ENCODE measurements around the gene SIDT2.
A peak's percentile ranks its signal among the peaks of the same experiment; 100 is the strongest.
"Not testable (repeated sequence)": the region's sequence is repeated elsewhere in the genome, so short reads cannot be mapped to it uniquely, and the experiment has no call there.

Gene SIDT2

DNA sequence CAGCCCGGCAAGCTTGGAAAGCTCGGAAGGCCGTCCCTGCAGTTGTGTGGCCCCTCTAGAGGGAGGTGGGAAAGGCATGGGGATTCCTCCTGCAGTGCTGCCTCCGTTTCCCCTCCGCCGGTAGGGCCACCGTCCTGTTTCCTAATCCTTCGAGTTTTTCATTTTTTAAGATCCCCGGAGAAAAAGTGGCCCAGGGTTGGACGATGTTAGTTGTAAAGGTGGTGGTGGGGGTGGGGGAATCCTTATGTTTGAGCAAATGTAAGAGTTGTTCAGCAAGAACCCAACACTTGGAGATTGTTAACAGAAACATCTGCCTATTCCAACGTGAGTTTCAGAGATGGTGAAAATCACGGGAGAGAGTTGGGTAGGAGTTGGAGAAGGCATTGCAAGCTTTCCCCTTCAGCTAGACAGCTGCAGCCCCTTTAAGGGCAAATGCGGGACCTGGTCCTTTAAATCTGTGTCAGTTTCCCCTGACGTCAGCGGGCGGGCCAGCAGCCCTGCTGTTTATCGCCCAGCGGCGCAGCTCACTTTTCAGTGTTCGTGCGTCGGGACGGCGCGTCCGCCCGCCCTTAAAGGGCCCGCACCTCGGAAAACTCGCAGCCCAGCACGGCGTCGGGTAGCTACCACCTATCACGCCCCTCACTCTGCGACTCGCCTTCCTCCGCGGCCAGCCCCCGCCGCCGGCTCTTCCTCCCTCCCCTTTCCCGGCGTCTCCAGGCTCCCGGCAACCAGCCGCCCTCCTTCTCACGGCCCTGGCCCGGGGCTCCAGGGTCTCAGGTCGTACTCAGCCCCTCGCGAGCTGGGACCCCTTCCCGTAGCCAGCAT is at the start of gene SIDT2:
Gene SIDT2, plus strand, starts transcription at position 534 of the 825 bp plus-strand sequence. CDS start 521 bp downstream, outside the sequence.
- peak; percentile 90 for DNase-seq

DNA sequence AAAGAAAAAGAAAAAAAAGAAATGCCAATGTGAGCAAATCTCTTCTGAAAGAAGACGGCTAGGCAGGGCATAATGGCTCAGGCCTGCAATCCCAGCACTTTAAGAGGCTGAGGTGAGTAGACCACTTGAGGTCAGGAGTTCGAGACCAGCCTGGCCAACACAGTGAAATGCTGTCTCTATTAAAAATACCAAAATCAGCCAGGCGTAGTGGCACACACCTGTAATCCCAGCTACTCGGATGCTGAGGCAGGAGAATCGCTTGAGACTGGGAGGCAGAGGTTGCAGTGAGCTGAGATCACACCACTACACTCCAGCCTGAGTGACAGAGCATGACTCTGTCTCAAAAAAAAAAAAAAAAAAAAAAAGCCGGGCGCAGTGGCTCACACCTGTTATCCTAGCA is 48.1 kb upstream of the SIDT2 start:
- not testable (repeated sequence) for DNase-seq

DNA sequence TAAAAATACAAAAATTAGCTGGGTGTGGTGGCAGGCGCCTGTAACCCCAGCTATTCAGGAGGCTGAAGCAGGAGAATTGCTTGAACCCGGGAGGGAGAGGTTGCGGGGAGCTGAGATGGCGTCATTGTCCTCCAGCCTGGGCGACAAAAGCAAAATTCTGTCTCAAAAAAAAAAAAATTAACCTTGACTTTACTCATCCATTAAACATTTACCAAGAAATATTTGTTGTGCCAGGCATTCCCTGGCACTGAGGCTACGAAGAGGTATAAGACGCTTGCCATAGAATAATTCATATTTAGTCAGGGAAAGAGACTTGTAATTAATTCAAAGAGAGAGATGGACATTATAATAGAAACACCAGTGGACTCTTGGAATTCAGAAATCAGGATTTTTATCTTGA is 47.7 kb upstream of the SIDT2 start:
- DNase-seq, result no peak

DNA sequence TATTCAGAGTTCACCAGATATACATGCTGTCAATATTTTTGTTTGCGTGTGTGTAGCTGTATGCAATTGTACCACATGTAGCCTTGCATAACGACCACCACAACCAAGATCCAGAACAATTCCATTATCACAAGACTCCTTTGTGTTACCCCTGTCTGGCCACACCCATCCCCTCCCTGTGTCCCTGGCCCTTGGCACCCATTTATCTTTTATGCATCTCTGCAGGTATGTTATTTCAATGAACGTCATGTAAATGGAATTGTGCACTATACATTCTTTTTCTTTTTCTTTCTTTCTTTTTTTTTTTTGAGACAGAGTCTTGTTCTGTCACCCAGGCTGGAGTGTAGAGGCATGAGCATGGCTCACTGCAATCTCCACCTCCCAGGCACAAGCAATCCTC is 44.1 kb upstream of the SIDT2 start:
- no peak for DNase-seq

DNA sequence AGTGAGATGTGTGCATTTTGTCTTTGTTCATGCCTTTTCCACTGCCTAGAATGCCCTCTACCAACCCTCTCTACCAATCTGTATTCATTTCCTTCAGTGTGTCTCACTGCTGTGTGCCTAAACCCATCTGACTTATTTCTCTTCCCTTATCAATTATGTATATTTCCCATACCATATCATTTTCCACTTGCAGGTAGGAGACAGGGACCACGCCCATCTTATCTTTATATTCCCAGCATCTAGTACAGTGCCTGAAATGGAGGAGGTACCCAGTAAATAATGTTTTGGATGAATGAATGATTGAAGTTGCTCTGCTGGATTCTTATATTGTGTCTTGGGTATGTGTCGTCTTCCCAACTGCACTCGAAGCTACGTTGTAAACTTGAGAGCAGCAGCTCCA is 43.6 kb upstream of the SIDT2 start:
- DNase-seq, result not testable (repeated sequence)

DNA sequence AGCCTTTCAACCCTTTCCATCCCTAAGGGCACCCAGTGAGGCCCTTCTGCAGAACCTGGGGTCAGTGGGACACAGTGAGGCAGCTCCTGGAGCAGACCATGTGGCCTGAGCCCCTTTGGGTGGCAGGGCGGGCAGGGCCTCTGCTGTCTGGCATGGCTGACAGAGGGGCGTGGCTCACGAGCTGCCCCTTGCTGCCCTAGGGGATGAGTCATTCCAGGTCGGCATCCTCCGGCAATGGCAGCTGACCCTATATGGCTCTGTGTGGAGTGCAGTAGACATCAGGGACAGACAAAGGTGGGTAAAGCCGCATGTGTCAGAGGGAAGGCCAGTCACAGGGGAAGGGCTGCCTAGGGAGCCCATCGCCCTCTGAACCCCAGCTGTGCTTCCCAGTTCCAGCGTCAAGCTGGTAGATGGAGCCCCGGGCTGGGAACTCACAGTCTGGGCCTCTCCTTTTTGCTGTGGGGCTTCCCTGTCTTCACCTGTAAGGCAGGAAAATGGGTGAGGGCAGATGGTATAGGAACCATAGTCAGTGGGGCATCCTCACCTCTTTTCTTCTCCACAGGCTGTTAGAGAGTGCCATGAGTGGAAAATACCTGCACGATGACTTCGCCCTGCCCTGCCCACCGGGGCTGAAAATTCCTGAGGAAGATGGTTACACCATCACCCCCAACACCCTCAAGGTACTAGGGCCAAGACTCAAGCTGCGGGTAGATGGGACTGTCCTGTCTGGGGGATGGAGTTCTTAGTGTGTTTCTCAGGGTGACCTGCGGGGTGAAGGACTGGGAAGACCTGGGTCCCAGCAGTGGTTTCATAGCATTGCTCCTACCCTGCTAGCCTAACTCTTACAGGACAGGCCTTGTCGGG is 41.1 kb upstream of the SIDT2 start:
- DNase-seq, result not testable (repeated sequence)

DNA sequence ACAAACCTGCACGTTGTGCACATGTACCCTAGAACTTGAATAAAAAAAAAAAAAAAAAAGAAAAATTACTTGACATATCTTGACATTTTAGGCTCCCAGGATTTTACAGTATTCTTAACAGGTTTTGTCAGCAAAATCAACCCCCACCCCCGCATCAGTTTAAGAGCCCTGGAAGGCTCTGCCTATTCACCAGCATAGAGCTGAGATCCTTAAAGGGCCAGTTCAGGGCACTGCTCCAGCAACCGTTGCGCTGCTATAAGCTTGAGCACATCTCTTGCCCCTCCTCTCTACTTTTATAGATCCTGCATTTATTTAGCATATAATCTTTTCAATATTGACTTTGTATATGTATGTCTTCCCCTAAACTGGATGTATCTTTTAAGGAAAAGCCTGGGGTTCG is 35.2 kb upstream of the SIDT2 start:
- DNase-seq, result peak; percentile 19

DNA sequence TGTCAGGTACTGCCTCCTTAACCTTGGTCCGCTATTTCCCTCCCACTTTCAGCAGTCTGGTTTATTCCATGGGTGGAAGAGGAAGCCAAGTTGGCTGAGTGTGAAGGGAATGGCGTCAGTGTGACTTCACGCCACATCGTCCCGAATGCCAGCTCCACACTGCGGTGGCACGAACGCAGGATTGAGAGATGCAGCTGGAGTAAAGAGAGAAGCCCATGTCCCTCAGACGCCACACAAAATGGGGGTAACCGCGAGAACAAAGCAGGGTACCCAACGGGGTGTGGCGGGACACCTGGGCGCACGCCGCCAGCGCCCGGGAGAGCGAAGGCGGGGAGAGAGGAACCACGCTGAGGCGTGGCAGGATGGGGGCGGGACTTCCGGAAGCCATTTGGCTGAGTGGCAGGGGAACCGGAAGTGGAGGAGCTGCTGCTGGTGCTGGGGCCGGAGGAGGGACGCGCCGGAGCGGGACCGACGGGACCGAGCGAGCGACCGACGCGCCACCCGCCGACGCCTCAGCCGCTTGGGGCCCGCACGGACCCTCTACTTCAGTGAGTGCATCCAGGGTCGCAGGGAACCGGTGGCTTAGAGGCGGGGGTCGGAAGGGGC is 34.6 kb upstream of the SIDT2 start, which contains the start of gene PAFAH1B2:
Gene PAFAH1B2, plus strand, starts transcription at position 417 of the 606 bp plus-strand sequence. CDS start 8,161 bp downstream, outside the sequence.
- peak; percentile 96 for DNase-seq

DNA sequence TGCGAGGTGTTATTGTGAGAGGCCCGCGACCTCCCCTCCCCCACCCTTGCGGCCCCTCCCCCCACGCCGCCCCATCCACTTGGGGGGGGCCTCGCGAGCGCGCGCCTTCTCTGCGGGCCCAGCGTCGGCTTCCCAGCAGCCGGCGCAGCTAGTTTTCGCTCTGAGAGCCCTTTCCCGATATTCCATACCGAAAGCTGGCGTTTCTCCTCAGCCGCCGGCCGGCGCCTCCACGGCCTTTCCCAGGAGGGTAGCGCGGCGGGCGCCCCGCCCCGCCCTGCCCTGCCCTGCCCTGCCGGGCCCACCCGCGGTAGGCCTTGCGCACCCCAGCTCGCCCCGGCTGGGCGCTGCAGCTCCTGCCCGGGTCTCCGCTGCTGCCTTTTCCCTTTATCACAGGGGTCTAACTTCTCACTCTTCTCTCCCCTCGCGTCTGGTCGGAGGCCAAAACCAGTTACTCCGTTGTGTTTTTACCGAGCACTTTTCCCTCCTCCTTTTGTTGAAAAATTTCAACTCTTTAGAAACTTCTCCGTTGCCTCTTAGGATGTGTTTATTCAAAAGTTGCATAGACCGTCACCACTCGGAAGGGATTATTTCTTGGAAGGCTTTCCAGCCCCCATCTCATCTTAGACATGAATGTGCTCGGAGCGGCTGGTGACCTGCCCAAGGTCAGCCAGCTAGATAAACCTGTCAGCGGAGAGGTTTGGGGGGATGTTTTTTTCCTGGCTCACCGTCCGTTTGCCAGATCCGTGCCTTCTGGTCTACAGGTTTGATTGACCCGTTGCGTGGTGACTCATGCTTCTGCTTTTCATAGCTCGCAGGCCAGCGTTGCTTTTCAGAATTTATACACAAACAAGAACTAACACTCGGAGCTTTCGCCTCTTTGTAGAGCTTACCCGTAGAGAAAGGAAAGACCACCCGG is 33.8 kb upstream of the SIDT2 start:
- peak; percentile 30 for DNase-seq

DNA sequence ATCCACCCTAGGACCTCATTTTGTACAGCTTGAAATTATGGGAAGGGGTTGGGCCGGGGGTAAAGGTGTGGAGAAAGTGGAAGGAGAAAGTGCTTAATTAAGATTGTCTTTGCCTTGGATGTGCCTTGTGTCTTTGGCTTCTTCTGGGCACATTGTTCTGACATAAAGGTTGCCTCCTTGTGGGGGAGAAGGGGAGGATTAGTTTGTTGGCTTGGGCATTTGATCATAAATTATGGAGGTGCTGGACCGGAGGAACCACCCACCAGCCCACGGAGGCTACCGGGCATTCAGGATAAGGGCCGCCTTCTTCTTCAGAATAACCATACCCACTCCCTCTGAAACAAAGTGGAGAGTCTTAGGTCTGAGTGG is 33.2 kb upstream of the SIDT2 start:
- no peak for DNase-seq

DNA sequence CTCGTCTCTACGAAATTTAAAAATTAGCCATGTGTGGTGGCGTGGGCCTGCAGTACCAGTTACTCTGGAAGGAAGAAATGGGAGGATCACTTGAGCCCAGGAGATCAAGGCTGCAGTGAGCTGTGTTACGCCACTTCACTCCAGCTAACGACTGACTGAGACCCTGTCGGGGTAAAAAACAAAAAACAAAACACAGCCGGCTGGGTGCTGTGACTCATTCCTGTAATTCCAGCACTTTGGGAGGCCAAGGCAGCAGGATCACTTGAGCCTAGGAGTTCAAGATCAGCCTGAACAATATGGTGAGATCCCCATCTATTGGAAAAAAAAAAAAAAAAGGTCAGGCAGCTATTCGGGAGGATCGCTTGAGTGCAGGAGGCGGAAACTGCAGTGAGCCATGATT is 32.0 kb upstream of the SIDT2 start:
- no peak for DNase-seq

DNA sequence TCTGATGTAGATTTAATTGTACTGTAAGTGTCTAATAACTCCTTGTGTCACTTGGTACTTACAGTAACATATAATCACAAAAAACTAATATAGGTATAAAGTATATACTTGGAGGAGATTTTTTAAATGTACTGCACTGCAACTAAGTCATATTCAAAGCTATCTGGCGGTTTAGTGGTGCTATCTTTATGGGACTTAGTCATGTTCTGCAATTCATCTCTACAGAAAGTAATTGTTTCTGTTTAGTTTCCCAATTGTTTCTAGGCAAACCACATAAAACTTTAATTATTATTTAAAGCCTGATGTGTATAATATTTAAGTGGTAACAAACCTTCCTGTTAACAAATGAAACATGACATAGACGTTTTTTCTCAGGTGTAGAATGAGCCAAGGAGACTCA is 26.5 kb upstream of the SIDT2 start:
- no peak for DNase-seq

DNA sequence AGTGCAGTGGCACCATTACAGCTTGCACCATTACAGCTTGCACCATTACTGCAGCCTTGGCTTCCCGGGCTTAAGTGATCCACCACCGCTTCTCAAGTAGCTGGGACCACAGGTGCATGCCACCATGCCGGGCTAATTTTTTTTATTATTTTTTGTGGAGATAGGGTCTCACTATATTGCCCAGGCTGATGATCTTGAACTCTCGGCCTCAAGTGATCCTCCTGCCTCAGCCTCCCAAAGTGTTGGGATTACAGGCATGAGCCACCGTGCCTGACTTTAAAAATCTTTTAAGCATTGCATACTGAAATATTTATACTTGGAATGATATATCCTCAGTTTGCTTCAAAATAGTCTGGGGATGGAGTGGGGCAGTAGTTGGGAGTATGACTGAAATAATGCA is 24.1 kb upstream of the SIDT2 start:
- no peak for DNase-seq

DNA sequence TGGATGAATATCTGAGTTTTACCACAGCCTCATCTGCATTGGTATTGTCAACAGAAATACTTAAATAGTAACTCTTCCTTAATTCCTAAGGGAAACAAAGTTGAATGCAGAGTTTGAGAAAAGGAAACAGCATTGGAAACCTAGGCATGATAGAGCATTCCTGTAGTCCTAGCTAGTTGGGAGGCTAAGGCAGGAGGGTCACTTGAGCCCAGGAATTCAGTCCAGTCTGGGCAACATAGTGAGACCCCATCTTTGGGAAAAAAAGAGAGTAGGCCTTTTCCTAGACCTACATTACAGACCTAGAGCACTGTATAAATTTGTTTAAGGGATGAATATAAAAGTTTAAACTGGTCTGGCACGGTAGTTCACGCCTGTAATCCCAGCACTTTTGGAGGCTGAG is 21.0 kb upstream of the SIDT2 start:
- no peak for DNase-seq

DNA sequence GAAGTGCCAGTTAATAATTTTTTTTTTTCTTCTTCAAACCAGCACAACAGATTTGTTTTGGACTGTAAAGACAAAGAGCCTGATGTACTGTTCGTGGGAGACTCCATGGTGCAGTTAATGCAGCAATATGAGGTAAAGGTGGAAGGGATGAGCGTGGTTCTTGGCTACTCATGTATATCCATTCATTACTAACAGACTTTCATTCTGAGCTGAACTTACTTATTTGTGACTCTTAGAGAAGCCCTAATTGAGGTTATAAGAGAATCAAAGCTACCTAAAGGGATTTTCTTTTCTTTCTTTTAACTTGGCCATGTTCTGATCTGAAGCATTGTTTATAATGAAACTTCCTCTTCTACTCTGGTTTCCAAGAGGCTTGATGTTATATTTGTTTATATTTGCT is 18.7 kb upstream of the SIDT2 start:
- no peak for DNase-seq

DNA sequence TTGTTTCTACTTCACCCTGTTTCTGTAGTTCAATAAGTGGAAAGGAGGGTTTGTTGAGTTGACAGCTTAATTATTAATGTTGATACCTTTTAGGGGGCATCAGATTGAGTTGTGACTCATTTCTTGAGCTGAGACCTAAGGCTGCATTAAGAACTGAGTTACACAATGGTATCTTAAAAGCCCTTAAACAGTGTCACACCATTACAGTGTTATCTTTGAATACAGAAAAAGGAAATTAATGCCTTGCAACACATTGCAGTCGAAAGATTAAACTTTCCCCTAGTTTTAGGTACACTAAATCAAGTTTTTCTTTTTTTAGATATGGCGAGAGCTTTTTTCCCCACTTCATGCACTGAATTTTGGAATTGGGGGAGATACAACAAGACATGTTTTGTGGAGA is 17.7 kb upstream of the SIDT2 start:
- DNase-seq, result no peak

DNA sequence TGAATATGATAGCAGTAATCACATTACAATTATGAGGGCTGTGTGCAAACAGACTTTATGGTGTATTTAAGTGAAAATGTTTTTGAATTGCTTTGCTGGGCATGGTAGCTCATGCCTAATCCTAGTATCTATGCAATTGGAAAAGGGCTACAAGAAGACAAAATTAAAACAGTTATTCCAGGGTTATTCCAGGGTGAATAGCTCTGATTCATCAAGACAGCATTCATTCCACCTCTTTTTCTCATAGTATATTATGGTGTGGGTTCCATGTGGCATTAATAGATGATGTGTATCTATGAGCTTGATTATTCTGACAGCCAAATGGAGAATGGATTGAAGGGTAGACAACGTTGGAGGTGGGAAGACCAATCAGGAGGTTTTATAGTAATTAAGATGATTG is 12.1 kb upstream of the SIDT2 start:
- no peak for DNase-seq

DNA sequence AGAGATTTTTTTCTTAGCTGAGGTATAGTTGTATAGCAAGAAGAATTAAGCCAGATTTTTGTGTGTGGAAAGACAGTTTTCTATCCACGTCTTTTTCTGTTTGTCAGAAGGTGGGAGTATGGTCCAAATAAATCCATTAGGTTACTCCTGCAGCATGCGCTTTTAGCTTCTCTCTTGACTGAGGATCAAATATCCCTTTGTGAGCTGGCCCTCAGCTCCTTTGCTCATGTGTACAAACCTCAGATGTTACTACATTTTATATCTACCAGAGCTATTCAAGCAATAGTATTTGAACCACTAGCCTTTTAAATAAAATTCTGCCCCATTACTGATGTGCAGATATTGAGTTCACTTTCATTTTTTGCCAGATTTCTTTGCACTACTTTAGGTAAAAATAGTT is 8.8 kb upstream of the SIDT2 start:
- DNase-seq, result no peak

DNA sequence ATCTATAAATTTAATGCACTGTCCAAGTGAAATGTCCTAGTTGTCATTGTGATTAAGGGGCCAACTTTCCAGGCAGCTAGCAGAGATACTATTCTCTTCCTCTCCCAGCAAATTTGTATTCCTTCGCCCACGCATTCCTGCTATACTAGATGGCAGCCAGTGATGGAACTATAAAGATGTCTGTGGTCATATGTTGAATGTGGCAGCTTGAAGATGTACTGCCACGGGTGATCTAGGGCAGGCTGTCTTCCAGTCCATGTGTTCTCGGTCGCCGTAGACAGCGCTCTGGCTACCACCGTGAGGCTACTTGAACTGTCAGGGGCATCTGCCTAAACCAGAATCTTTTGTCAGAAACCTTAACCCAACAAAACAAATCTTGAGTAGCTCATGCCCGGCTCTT is 8.3 kb upstream of the SIDT2 start:
- DNase-seq, result no peak

DNA sequence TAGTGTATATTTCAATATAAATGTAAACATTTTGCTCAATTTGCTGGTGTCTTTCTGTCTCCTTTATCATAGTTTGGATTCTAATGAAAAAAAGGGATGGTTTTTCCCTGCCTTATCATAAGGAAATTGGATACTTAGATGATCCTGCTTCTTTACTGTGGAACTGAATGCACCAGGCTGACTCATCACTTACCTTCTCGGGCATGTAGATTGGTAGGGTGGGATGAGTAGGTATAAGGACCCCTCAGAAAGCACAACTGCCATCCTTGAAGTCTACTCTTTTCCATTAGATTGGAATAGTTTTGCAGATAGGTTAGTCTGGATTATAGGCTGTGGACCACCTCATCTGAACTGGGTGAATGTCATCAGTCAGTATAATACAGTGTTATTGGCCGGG is 7.5 kb upstream of the SIDT2 start:
- no peak for DNase-seq

DNA sequence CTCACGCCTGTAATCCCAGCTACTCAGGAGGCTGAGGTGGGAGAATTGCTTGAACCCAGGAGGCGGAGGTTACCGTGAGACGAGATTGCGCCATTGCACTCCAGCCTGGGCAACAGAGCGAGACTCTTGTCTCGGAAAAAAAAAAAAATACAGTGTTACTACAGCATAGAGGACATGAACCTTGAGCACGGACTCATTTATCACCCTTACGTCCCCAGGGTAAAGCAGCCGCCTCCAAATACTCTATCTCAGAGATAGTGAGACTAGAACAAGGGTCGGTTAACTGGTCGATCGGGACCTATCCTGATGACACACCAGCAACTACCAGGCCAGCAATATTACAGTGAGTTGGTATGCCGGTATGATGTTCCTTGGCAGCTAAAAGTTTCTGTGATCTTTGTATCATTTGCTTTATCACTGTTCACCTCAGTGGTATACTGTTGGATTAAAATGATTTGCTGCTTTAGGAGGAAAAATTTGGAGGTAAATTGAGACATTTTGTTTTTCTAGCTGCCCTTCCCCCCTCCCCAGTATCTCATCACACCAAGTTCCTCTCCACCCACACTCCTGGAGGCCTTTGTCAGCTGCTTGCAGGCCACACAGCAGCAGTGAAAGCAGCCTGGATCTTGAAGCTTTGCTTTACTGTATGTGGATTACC is 7.0 kb upstream of the SIDT2 start:
- DNase-seq, result no peak
